GM21381 (cell line): ENCODE measurements around the gene PPP2R1A.
"Not testable (repeated sequence)": the region's sequence is repeated elsewhere in the genome, so short reads cannot be mapped to it uniquely, and the experiment has no call there.

Source experiments
- ATAC-seq: cut with Tn5 transposase; IDR thresholded peaks from one replicate; pipeline ENCODE4 v1.9.1; 2021; ENCODE audit warnings: mild to moderate bottlenecking, moderate library complexity; ENCODE audit not compliant: unreplicated experiment

PPP2R1A gene

GRCh38 chr19:52200044-52200443 is 10.2 kb downstream of the PPP2R1A start:
- ATAC-seq = no peak

- not testable (repeated sequence) for ATAC-seq
Observed at GRCh38 chr19:52200755-52201391, 11.0 kb downstream of the PPP2R1A start.

GRCh38 chr19:52206481-52206880 is 16.6 kb downstream of the PPP2R1A start:
- no peak for ATAC-seq

GRCh38 chr19:52211203-52211602 is 21.4 kb downstream of the PPP2R1A start:
- no peak for ATAC-seq

- no peak for ATAC-seq
Observed at GRCh38 chr19:52211926-52212571, 22.2 kb downstream of the PPP2R1A start.

- ATAC-seq = no peak
Observed at GRCh38 chr19:52212572-52213255, 22.9 kb downstream of the PPP2R1A start.

- no peak for ATAC-seq
Observed at GRCh38 chr19:52214241-52214640, 24.4 kb downstream of the PPP2R1A start.

GRCh38 chr19:52216401-52216800 is 26.5 kb downstream of the PPP2R1A start:
- no peak for ATAC-seq

GRCh38 chr19:52217576-52217975 is 27.7 kb downstream of the PPP2R1A start:
- ATAC-seq = no peak

GRCh38 chr19:52219611-52220010 is 29.8 kb downstream of the PPP2R1A start:
- ATAC-seq = no peak

- ATAC-seq = no peak
Observed at GRCh38 chr19:52221031-52221430, 31.2 kb downstream of the PPP2R1A start.

GRCh38 chr19:52221831-52222375 is 32.1 kb downstream of the PPP2R1A start:
- ATAC-seq = no peak

- ATAC-seq = no peak
Observed at GRCh38 chr19:52224211-52224610, 34.4 kb downstream of the PPP2R1A start.

GRCh38 chr19:52226652-52227051 is 36.8 kb downstream of the PPP2R1A start:
- no peak for ATAC-seq

GRCh38 chr19:52227196-52227940 is 37.5 kb downstream of the PPP2R1A start:
- ATAC-seq = no peak

GRCh38 chr19:52227980-52228379 is 38.1 kb downstream of the PPP2R1A start:
- no peak for ATAC-seq

GRCh38 chr19:52229524-52229923 is 39.7 kb downstream of the PPP2R1A start:
- no peak for ATAC-seq

- ATAC-seq = no peak
Observed at GRCh38 chr19:52230685-52231084, 40.8 kb downstream of the PPP2R1A start.

GRCh38 chr19:52231154-52231910 is 41.5 kb downstream of the PPP2R1A start:
- no peak for ATAC-seq

- no peak for ATAC-seq
Observed at GRCh38 chr19:52234406-52234805, 44.6 kb downstream of the PPP2R1A start.
